Stimulated activated CD4-positive, alpha-beta T cell treated with anti-CD3 and anti-CD28 coated beads, Interleukin-1b, Interleukin-23, amount 100 ng/mL, for 24 hours (primary cell): ENCODE results near the gene SPTB.

ENCODE experiments used
- DNase-seq, 4 experiments: peaks; one replicate each; pipeline ENCODE4 v3.0.0-alpha.2; 2020; ENCODE audit warnings: low read depth in 4 of 4, low spot score in 1 of 4

SPTB gene

GRCh38 chr14:64768401-64769095, 111.2 kb downstream of the SPTB start:
- no peak for DNase-seq

GRCh38 chr14:64767215-64767964, 112.3 kb downstream of the SPTB start:
- DNase-seq = no peak

- DNase-seq = no peak
Measured at GRCh38 chr14:64766430-64767151, 113.1 kb downstream of the SPTB start.

DNA sequence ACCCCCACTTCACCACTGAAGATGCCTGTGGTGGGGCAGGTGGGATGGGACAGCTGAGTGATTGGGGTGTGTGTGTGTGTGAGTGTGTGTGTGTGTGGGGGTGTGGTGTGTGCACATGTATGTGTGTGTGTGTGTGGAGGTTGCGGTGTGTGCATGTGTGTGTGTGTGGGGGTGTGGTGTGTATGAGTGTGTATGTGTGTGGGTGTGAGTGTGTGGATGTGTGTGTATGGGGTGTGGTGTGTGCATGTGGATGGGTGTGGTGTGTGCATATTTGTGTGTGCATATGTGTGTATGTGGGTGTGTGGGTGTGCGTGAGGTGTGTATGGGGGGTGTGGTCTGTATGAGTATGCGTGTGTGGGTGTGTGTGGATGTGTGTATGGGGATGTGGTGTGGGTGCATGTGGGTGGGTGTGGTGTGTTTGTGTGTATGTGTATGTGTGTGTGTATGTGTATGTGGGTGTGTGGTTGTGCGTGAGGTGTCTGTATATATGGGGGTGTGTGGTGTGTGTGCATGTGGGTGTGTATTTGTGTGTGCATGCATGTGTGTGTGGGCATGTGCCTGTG, 113.9 kb downstream of the SPTB start:
- DNase-seq = no peak

- DNase-seq = peak in 3 of 4 experiments; percentile 45 to 53 (median 47)
Measured at GRCh38 chr14:64764641-64765520, 114.8 kb downstream of the SPTB start.

- no peak for DNase-seq
Measured at GRCh38 chr14:64763801-64764621, 115.7 kb downstream of the SPTB start.

- no peak for DNase-seq
Measured at GRCh38 chr14:64763085-64763782, 116.5 kb downstream of the SPTB start.

DNA sequence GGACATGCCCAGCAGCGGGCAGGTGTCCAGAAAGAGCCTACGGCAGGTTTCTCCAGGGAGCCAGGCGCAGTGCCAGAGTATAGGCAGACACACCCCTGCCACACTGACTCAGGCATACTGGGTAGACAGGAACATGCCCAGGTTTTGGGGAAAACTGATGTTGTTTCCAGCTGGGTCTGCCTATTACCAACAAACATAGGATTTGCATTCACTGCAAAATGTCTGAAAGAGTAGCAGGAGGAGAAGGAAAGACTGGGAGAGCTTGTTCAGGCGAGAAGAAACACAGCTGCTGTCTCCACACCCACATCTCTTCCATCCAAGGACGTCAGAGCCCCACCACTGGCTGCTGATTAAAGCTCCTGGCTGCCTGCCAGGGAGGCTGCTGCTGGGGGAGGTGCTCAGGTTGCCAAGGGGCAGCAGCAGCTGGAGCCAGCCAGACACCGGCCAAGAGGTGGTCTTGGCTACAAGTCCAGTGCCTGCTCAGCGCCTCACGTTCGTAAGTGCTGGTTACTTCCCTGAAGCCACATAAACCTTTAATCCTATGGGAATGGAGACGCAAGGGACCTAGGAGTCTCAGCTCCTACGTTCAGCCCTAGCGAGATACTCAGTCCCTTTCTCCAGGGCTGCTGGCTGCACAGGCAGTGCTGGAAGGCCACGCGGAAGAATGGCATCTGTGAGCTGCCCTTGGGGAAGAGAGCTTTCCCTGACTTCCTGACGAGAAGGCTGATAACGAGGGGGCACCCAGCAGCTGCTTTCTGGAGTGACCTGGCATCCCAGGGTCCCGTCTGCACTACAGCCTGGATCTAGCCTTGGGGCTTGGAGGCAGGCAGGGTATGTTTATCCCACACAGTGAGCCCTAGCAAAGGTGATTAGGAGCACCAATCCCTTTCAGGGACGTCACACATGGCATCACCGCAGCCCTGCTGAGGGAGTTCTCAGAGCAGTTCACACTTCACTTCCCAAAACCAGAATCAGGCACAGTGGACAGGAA, 117.4 kb downstream of the SPTB start:
- no peak for DNase-seq

- no peak for DNase-seq
Measured at GRCh38 chr14:64761441-64762043, 118.2 kb downstream of the SPTB start.

DNA sequence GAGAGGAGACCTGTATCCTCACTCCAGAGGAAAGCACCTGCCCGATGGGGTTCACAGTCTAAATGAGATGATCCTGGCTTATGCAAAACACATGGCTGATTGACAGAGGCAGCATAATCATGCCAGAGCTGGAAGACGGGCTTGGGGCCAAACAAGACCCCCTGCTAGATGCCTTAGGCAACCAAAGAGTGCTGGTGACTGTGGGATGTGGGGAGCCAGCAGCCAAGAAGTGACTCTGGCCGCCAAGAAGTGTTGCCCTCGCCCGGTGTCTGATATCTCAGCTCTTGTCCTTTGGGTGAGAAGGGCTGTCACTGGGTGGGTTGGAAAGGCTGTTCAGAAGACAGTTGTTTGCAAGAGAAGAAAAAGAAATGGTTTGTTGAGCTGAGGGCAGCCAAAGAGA, 118.8 kb downstream of the SPTB start:
- no peak for DNase-seq

DNA sequence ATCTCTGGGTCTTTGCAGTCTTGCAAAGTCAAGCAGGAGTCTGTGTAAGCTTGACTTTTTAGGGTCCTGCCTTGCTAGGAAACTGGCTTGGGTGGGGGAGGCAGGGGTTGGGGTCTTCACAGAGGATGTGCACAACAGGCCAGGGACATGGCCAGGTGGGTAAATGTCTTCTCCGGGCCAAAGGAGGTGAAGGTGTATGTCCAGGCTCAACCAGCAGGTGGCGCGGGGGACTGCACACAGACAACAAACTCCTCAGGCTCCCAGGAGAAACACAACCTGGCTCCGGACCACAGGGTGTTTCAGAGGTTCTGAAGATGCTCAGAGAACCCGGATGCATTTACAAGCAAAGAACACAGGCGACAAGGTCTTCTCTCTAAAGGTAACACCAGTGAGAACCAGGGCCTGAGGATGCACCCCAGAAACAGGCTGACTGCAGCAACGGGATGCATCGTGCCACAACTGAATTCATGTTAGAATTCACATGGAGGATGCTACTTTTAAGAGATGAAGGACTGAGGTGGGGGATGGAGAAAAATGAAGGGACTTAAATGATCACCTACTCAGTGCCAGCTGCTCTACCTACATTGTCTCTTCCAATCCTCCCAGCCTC, 119.5 kb downstream of the SPTB start:
- DNase-seq = peak in 3 of 4 experiments; percentile 31 to 40 (median 35)

DNA sequence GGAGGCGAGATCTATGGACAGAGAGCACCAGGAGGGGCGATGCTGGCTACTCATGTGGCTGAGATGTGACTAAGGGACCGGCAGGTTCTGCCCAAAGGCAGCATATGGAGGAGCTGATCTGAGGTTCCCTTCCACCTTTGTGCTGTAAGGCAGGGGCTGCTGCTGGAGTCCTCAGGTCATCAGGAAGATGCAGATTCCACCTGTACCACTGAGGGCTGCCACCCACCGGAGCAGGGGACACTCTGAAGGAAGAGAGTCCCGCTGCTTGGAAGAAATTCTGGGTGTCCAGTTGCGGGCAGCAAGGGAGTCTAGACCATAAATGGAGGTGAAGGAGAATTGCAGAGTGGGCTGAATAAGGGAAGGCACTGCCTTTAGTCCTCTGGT, 120.2 kb downstream of the SPTB start:
- DNase-seq = no peak

- no peak for DNase-seq
Measured at GRCh38 chr14:64758691-64759554, 120.8 kb downstream of the SPTB start.

- DNase-seq = no peak
Measured at GRCh38 chr14:64758025-64758521, 121.6 kb downstream of the SPTB start.

- no peak for DNase-seq
Measured at GRCh38 chr14:64757601-64758000, 122.1 kb downstream of the SPTB start.

DNA sequence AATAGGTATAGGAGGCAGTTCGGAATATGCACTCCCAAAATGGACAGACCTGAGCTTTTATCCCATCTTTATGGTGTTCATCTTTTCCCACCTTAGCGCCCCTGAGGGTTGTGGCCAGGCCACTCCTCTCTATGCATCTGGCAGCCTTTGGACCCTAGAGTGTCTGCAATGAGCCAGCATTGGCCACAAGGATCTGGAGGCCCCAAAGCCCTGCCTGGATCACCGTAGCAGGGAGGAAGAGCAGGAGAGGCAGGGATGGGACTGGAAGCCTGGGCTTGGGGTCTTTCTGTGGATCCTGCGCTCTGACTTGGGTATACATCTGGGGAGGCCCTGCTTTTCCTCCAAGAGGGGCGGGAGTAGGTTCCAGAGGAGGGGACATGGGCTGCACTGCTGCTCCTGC, 123.0 kb downstream of the SPTB start:
- DNase-seq = no peak
